ENCODE measurements around the gene ARHGAP42.

DNA sequence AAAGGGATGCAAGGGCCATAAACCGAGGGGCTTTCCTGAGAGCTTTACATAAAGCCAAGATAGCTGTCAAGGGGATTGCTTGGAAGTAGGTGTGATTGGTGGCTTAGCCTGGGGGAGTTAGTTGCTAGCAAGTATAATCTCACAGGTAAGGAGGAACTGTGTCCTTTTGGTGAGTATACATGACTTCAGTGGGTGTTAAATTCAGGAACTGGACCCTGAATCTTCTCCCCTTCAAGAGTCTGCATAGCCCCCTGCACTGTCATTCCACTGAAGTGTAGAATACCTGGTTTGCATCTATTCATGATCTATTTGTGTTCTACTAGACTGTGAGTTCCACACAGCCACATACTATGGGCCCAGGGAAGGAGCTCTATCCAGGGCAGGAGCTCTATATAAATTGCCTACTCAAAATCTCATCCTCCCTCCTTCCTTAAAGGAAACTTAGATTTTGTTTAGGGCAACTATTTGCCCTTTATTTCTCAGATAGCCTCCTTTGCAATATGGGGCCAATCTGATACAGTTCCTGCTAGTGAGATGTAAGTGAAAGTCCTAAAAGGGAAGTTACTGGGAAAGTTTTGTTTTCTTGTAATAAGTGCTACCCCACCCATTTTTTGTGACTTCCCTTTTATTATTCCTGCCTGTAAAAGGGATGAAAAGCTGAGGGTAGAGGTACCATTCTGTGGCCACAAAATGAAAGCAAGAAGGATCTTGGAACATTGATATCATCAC lies 322.0 kb downstream of the ARHGAP42 start:
- TF ChIP-seq, protein P1, sequence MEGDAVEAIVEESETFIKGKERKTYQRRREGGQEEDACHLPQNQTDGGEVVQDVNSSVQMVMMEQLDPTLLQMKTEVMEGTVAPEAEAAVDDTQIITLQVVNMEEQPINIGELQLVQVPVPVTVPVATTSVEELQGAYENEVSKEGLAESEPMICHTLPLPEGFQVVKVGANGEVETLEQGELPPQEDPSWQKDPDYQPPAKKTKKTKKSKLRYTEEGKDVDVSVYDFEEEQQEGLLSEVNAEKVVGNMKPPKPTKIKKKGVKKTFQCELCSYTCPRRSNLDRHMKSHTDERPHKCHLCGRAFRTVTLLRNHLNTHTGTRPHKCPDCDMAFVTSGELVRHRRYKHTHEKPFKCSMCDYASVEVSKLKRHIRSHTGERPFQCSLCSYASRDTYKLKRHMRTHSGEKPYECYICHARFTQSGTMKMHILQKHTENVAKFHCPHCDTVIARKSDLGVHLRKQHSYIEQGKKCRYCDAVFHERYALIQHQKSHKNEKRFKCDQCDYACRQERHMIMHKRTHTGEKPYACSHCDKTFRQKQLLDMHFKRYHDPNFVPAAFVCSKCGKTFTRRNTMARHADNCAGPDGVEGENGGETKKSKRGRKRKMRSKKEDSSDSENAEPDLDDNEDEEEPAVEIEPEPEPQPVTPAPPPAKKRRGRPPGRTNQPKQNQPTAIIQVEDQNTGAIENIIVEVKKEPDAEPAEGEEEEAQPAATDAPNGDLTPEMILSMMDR (IDR thresholded peaks at IDR 0.05; ENCODE audit: insufficient read depth, low read length, poor library complexity, severe bottlenecking): no peak
- no peak for TF ChIP-seq EZH2phosphoT487 (conservative IDR thresholded peaks at IDR 0.05; ENCODE audit: low read length)

Measured in SU-DHL-6 (cell line).